Neural progenitor cell (in vitro differentiated cells): ENCODE results near the gene SOX5. TPM values are rescaled to one million over a fixed set of nuclear protein-coding genes. Genes with fewer than 3 reads are reported as not detected.

ENCODE experiments used
- DNase-seq: peaks from one replicate; pipeline ENCODE4 v3.0.0-alpha.2; 2016; ENCODE audit warnings: low spot score
- H2AFZ ChIP-seq: fragments of 200-600 bp; sonication (generic); replicated peaks from 2 replicates; pipeline ENCODE4 v1.6.1; 2016; ENCODE audit warnings: antibody characterized with exemption
- H3F3A ChIP-seq: fragments of 200-600 bp; sonication (generic); 2 replicates; pipeline ENCODE4 v1.6.1; 2016; ENCODE audit warnings: antibody characterized with exemption, low read depth
- H3K27ac ChIP-seq: fragments of 200-600 bp; sonication (generic); 2 replicates; pipeline ENCODE4 v1.5.1; 2016; ENCODE audit warnings: mild to moderate bottlenecking
- H3K27me3 ChIP-seq: fragments of 200-600 bp; sonication (generic); 2 replicates; pipeline ENCODE4 v1.6.1; 2016; ENCODE audit warnings: mild to moderate bottlenecking, moderate library complexity
- H3K36me3 ChIP-seq: fragments of 200-600 bp; sonication (generic); 2 replicates; pipeline ENCODE4 v1.5.1; 2016
- H3K4me1 ChIP-seq: fragments of 200-600 bp; sonication (generic); 2 replicates; pipeline ENCODE4 v1.6.1; 2016; ENCODE audit warnings: mixed run types
- H3K4me2 ChIP-seq: fragments of 200-600 bp; sonication (generic); 2 replicates; pipeline ENCODE4 v1.6.1; 2016
- H3K4me3 ChIP-seq: fragments of 200-600 bp; sonication (generic); 2 replicates; pipeline ENCODE4 v1.5.1; 2016
- H3K79me2 ChIP-seq: fragments of 200-600 bp; sonication (generic); 2 replicates; pipeline ENCODE4 v1.6.1; 2016; ENCODE audit warnings: low read depth
- H3K9ac ChIP-seq: fragments of 200-600 bp; sonication (generic); 2 replicates; pipeline ENCODE4 v1.6.1; 2016
- H3K9me3 ChIP-seq: fragments of 200-600 bp; sonication (generic); 2 replicates; pipeline ENCODE4 v1.5.1; 2016; ENCODE audit warnings: low read depth
- H4K20me1 ChIP-seq: fragments of 200-600 bp; sonication (generic); 2 replicates; pipeline ENCODE4 v1.6.1; 2016; ENCODE audit warnings: low read depth
- H3K27ac Mint-ChIP-seq: 3 replicates; pipeline ENCODE4 v1.8.0; 2021; ENCODE audit warnings: mixed read lengths
- H3K27me3 Mint-ChIP-seq: 2 replicates; pipeline ENCODE4 v1.8.0; 2022; ENCODE audit warnings: low read depth, mild to moderate bottlenecking, inconsistent platforms, moderate library complexity, mixed read lengths; ENCODE audit not compliant: insufficient read depth
- H3K36me3 Mint-ChIP-seq: 3 replicates; pipeline ENCODE4 v1.8.0; 2021; ENCODE audit warnings: mixed read lengths
- H3K4me1 Mint-ChIP-seq: 3 replicates; pipeline ENCODE4 v1.8.0; 2021; ENCODE audit warnings: mixed read lengths
- H3K4me3 Mint-ChIP-seq: 3 replicates; pipeline ENCODE4 v1.8.0; 2021; ENCODE audit warnings: mild to moderate bottlenecking, moderate library complexity, mixed read lengths
- H3K9me3 Mint-ChIP-seq: 3 replicates; pipeline ENCODE4 v1.8.0; 2020; ENCODE audit warnings: mixed read lengths
- EZH2 ChIP-seq: fragments of 200-600 bp; sonication (generic); IDR thresholded peaks from 2 replicates; pipeline ENCODE4 v1.6.1; 2017; ENCODE audit warnings: antibody characterized with exemption, mild to moderate bottlenecking, moderate library complexity
- EZH2phosphoT487 ChIP-seq: fragments of 200-600 bp; sonication (generic); IDR thresholded peaks from 2 replicates; pipeline ENCODE4 v1.6.1; 2017; ENCODE audit warnings: antibody characterized with exemption
- total RNA-seq: library from RNA; depleted of rRNA; stranded (reverse); fragments of >200 nt; gene quantifications from 2 replicates; pipeline ENCODE4 v1.2.3, GENCODE V29; 2015; ENCODE audit warnings: low replicate concordance
- TF ChIP-seq, protein P1 (sequence below): fragments of 200-600 bp; sonication (generic); IDR thresholded peaks from 2 replicates; pipeline ENCODE4 v1.5.1; 2017; ENCODE audit warnings: antibody characterized with exemption, mild to moderate bottlenecking

Gene SOX5
- total RNA-seq, 1 donor from 2014 or later, result 79.5 TPM

GRCh38 chr12:23488130-23488529 lies 461.3 kb downstream of the SOX5 start:
- H3K36me3 Mint-ChIP-seq, result no peaks in the 10 kb centered on the region

GRCh38 chr12:23484238-23484637 lies 465.2 kb downstream of the SOX5 start:
- Histone ChIP-seq H3K9ac (no peak overlapping the region), H3K9me3 (no peaks in the 10 kb centered on the region), H3K4me1 (no peaks in the 10 kb centered on the region), H4K20me1 (no peaks in the 10 kb centered on the region), H2AFZ (no peak overlapping the region), H3K27ac (no peak overlapping the region), H3K36me3 (no peaks in the 10 kb centered on the region), H3K4me2 (no peak overlapping the region), H3K79me2 (no peaks in the 10 kb centered on the region), H3K27me3 (no peaks in the 10 kb centered on the region), H3K4me3 (no peak overlapping the region), H3F3A (no peaks in the 10 kb centered on the region)
- H3K4me1 Mint-ChIP-seq, result no peaks in the 10 kb centered on the region
- no peak overlapping the region for H3K27ac Mint-ChIP-seq
- H3K4me3 Mint-ChIP-seq, result no peak overlapping the region
- H3K27me3 Mint-ChIP-seq, result no peaks in the 10 kb centered on the region
- TF ChIP-seq, protein P1, sequence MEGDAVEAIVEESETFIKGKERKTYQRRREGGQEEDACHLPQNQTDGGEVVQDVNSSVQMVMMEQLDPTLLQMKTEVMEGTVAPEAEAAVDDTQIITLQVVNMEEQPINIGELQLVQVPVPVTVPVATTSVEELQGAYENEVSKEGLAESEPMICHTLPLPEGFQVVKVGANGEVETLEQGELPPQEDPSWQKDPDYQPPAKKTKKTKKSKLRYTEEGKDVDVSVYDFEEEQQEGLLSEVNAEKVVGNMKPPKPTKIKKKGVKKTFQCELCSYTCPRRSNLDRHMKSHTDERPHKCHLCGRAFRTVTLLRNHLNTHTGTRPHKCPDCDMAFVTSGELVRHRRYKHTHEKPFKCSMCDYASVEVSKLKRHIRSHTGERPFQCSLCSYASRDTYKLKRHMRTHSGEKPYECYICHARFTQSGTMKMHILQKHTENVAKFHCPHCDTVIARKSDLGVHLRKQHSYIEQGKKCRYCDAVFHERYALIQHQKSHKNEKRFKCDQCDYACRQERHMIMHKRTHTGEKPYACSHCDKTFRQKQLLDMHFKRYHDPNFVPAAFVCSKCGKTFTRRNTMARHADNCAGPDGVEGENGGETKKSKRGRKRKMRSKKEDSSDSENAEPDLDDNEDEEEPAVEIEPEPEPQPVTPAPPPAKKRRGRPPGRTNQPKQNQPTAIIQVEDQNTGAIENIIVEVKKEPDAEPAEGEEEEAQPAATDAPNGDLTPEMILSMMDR, result no peak
- TF ChIP-seq EZH2phosphoT487, result no peak
- TF ChIP-seq EZH2, result no peak
- H3K36me3 Mint-ChIP-seq, result no peaks in the 10 kb centered on the region
- no peak for DNase-seq
- peaks cover 5% of the 10 kb centered on the region for H3K9me3 Mint-ChIP-seq

More at GRCh38 chr12:23488130-23488529, 461.3 kb downstream of the SOX5 start:
- Mint-ChIP-seq H3K9me3 (peaks cover 4% of the 10 kb centered on the region), H3K27me3 (no peaks in the 10 kb centered on the region), H3K27ac (no peak overlapping the region), H3K4me3 (no peak overlapping the region), H3K4me1 (no peaks in the 10 kb centered on the region)
- Histone ChIP-seq H3K79me2 (no peaks in the 10 kb centered on the region), H3K9ac (no peak overlapping the region), H3K4me3 (no peak overlapping the region), H2AFZ (no peak overlapping the region), H3K27me3 (no peaks in the 10 kb centered on the region), H3K4me1 (no peaks in the 10 kb centered on the region), H3K9me3 (no peaks in the 10 kb centered on the region), H3K27ac (no peak overlapping the region), H3K36me3 (no peaks in the 10 kb centered on the region), H3F3A (no peaks in the 10 kb centered on the region), H4K20me1 (no peaks in the 10 kb centered on the region), H3K4me2 (no peak overlapping the region)
- no peak for DNase-seq
- TF ChIP-seq EZH2, result no peak
- no peak for TF ChIP-seq EZH2phosphoT487
- TF ChIP-seq, protein P1, result no peak

- H3K36me3 ChIP-seq, result no peaks in the 10 kb centered on the region
- Mint-ChIP-seq H3K4me3 (no peak overlapping the region), H3K27me3 (no peaks in the 10 kb centered on the region), H3K27ac (no peak overlapping the region), H3K36me3 (no peaks in the 10 kb centered on the region), H3K9me3 (peaks cover 11% of the 10 kb centered on the region), H3K4me1 (no peaks in the 10 kb centered on the region)
- no peak overlapping the region for H3K4me2 ChIP-seq
- H3K27ac ChIP-seq, result no peak overlapping the region
- H3K9me3 ChIP-seq, result no peaks in the 10 kb centered on the region
- TF ChIP-seq, protein P1, result no peak
- TF ChIP-seq EZH2phosphoT487, result no peak
- no peak for TF ChIP-seq EZH2
- H3K9ac ChIP-seq, result no peak overlapping the region
- H2AFZ ChIP-seq, result no peak overlapping the region
- H3K79me2 ChIP-seq, result no peaks in the 10 kb centered on the region
- no peaks in the 10 kb centered on the region for H3K27me3 ChIP-seq
- H3F3A ChIP-seq, result no peaks in the 10 kb centered on the region
- H4K20me1 ChIP-seq, result no peaks in the 10 kb centered on the region
- no peaks in the 10 kb centered on the region for H3K4me1 ChIP-seq
- no peak for DNase-seq
- H3K4me3 ChIP-seq, result no peak overlapping the region
Measured at GRCh38 chr12:23482571-23482970, 466.9 kb downstream of the SOX5 start.
